GM18519 (cell line): ENCODE results near the gene IL1RAPL2.

Experiments used
- ATAC-seq: cut with Tn5 transposase; IDR thresholded peaks from one replicate; pipeline ENCODE4 v1.9.1; 2021; ENCODE audit warnings: mild to moderate bottlenecking, moderate library complexity; ENCODE audit not compliant: unreplicated experiment, low FRiP score

IL1RAPL2 gene

GRCh38 chrX:105533951-105534350, 968.0 kb downstream of the IL1RAPL2 start:
- ATAC-seq = no peak

GRCh38 chrX:105543283-105543682, 977.3 kb downstream of the IL1RAPL2 start:
- ATAC-seq = no peak

DNA sequence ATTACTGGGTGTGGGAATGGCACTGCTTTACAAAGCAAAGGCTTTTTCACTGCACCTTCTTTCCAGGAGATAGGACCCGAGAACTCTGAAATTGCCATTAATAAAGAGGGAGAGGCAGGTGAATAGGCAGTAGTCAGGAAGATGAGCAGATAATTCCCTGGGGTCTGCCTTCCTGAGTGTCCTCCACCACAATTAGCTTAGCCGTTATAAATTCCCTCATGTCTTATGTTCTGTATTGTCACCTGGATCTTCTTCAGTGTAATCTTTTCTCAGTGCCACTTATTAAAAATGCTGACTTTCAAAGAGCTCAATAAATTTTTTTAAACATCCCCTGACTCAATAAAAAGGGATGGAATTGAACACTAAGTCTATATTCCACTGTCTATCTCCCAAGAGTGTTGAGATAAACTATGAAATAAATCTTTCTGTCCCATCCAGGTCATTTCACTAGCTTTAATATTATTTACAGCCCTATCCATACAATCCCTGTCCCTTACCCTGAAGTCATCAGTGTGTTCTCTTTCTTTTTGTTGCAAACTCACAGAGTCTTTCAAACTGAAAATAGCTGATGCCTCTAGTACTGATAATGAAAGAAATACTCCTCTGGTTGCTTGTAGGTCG, 984.2 kb downstream of the IL1RAPL2 start:
- no peak for ATAC-seq

DNA sequence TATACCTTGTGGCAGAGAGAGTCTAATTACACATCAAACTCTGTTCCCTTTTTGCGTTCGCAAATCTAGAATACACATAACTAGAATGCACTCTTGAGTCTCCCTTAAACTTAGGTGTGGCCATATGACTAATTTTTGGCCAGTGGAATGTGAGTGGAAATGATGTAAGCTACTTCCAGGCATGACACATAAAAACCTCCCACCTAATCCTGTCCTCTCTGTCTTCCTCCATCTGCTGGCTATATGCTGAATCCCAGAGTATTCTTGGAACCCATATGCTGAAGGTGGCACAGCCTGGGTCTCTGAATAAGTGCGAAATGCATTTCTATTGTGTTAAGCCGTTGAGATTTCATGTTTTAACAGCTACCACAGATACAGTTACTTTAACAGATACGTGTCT, 986.4 kb downstream of the IL1RAPL2 start:
- ATAC-seq = no peak

DNA sequence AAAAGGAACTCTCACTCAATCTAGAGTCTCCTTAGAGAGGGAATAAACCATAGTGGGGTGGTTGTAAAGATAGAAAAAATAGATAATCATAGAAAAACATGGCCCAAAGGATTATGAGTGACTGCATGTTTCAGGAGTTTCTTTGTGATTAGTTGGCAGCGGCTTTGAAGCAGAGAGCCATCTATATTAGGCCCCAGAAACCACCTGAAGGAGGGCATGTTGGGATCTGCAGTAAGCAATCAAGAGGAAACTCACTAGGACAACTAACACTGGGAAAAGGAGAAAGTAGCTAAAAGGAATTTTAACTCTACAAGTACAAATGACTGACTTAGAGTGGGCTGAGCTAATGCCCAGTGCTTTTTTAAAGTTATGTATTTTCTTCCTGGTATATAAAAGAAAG, 987.1 kb downstream of the IL1RAPL2 start:
- ATAC-seq = no peak

GRCh38 chrX:105564501-105564900, 998.5 kb downstream of the IL1RAPL2 start:
- no peak for ATAC-seq

DNA sequence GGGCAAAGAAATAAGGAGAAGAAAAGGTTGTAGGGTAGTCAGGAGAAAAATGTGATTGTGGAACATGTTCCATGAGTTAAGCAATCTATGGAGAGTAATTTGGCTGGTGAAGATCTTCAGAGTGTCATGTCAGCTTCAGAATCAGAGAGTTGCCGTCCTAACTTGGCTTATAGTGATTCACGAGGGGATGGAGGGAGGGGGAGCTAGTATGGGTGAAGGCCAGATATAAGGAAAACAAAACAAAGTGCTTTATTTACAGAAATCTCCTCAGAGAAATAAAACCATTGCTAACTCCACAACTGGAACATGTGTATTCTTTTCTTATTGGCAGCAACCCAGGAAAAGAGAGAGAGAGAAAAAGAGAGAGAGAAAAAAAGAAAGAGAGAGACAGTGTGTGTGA, 999.9 kb downstream of the IL1RAPL2 start:
- ATAC-seq = no peak

GRCh38 chrX:105567082-105567481, 1001.1 kb downstream of the IL1RAPL2 start:
- ATAC-seq = no peak

DNA sequence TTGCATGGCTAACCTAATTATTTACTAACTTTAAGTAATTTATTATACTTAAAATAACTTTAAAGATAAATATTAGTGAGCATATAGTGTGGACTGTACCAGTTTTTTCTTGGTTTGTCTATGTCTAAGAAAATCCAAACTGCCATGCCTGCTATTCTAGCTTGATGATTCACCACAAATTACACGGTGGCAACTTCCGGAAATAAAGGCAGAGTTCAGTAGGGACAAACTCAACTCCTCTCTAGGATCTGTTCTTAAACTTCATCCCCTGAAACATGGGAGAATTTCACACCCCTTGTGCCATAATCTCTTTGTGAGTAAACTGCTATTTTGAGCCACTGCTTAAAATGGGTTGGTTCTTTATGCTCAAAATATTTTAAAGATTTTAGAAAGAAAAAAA, 1042.7 kb downstream of the IL1RAPL2 start:
- no peak for ATAC-seq

DNA sequence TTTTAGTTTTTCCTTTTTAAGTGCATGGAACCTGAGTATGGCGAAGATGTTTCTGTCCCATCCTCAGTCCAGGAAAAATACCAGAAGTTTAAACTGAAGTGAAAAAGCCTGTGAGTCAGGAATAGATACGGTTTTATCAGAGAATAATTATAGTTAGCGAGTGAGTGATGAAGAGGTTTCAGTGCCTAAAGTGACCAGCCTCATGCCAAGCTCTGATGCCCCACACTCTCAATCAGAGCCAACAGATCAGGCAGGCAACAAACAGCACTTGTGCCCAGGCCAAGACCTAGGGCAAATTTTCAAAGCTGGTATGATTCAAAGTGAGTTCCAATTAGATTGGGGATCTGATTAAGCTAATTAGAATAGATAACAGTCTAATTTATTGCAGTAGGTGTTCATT, 1043.5 kb downstream of the IL1RAPL2 start:
- ATAC-seq = no peak

- no peak for ATAC-seq
These were observed 1044.4 kb downstream of the IL1RAPL2 start for GRCh38 chrX:105610411-105610810.

- ATAC-seq = no peak
These were observed 1052.5 kb downstream of the IL1RAPL2 start for GRCh38 chrX:105618393-105619101.

GRCh38 chrX:105634180-105634579, 1068.2 kb downstream of the IL1RAPL2 start:
- no peak for ATAC-seq

DNA sequence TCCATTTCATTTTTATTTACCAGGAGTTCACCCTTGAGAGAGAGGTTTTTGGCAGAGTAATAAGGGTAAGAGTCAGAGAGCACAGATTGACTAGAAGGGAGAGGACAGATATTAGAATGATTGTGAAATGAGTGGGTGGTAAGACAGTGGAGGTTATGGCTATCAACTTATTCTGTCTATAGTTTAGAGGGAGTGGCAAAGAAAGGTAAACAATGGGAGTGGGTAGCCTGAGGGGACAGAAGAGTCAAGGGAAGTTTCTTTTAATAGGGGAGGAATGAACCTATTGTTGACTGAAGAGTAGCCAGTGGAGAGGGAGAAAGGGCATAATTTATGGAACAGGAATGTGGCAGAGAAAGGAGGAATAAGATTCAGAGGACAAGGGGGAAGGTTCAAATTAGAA, 1069.8 kb downstream of the IL1RAPL2 start:
- no peak for ATAC-seq

DNA sequence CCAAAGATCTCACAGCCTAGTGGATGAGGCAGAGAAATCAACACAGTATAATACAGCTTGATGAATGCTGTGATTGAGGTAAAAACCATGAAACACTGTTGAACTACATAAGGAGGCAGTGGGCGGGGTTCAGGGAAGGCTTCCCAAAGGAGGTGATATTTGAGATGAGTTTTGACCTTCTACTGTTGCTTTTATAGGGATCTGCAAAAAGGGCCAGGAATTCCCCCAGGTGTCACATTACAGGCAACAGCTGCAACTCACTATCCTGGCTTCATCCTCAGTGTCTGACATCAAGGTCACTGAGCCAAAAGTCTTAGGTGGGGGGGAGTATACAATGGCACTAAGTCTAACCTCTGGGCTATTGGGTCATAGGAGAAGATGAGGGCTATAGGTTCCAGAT, 1070.7 kb downstream of the IL1RAPL2 start:
- no peak for ATAC-seq

DNA sequence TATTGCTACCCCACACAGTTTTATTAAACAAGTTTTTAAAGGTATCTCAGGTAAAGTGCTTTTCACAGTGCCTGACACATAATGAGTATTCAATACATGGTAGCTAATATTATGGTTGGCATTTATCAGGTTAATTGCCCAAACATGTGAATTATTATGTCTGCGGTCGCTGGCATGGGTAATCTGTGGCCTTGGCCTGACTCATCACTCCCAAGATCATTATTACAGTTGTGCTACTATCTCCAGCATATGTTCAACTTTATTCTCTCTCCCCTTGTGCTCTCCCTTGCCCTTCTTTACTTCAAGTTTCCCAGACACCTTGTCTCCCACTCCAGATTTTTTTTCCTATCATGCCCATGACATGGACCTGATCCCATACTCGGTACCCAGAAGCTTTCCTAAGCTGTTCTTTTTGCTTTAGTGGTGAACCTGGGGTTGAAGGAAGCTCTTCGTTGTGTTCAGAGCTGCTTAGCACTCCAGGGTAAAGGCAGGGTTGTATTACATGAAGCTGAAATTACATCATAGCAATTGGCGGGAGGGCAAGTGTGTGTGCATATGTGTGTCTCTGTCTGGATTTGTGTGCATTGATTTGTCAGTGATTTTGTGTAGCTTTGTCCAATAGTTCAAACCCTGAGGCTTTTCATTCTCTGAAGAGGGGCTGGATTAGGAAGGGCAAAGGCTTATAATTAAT, 1079.8 kb downstream of the IL1RAPL2 start:
- no peak for ATAC-seq

- no peak for ATAC-seq
These were observed 1080.8 kb downstream of the IL1RAPL2 start for GRCh38 chrX:105646592-105647372.

DNA sequence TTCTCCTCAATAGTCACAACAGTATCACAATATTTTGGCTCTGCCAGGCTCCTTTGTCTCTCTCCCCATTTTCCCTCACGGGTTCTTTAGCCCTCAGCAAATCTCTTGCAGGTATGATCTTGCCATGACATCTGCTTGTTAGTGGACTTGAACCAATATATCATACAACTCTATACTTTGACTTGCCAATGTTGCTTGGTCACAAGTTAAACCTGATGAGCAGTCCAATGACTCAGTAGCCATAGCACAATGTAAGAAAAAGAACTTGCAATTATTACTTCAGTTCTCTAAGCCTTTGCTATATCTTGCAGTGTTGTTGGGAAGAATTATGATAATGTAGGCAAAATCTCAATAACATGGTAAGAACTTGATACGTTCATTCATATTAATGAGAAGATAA, 1081.8 kb downstream of the IL1RAPL2 start:
- no peak for ATAC-seq

- no peak for ATAC-seq
These were observed 1082.7 kb downstream of the IL1RAPL2 start for GRCh38 chrX:105648732-105649131.

DNA sequence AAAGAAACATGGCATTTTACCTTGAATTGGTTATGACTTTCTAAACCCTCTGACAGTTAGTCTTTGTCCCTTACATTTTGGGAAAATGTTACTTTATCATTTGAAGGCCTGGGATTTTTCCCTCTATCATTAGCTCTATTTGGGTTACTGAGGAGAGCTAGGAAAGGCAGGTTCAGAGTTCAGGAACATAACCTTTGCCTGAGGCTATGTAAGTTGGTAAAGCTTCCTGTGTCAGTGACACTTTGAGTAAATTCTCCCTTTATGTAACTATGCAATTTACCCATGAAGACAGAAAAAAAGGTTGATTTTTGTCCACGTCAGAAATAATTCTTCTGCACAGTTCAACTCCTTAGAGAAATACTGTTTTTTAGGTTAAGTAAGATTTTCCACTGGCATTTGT, 1084.6 kb downstream of the IL1RAPL2 start:
- no peak for ATAC-seq

GRCh38 chrX:105650986-105651385, 1085.0 kb downstream of the IL1RAPL2 start:
- ATAC-seq = no peak
